Astrocyte (in vitro differentiated cells and primary cell): ENCODE data around the gene CTBP1. TPM values are rescaled to one million over a fixed set of nuclear protein-coding genes. Genes with fewer than 3 reads are reported as not detected.
A peak's percentile ranks its signal among the peaks of the same experiment; 100 is the strongest.

Source experiments
- DNase-seq: peaks from one replicate; pipeline ENCODE4 v3.0.0-alpha.2; 2010; ENCODE audit warnings: low read depth
- FAIRE-seq: peaks from 2 replicates; lab custom pipeline; 2011; peaks lifted over from hg19 to GRCh38; lab: Jason Lieb, UNC
- H2AFZ ChIP-seq: 2 replicates; pipeline ENCODE4 v1.6.0; 2012; ENCODE audit warnings: low read depth, low read length, inconsistent platforms
- H3K27ac ChIP-seq: 2 replicates; pipeline ENCODE4 v1.5.1; 2011; ENCODE audit warnings: low read depth, low read length, inconsistent platforms
- H3K27me3 ChIP-seq: 2 replicates; pipeline ENCODE4 v1.6.0; 2011; ENCODE audit warnings: low read length, inconsistent platforms; ENCODE audit not compliant: insufficient read depth
- H3K36me3 ChIP-seq: 2 replicates; pipeline ENCODE4 v1.5.1; 2011; ENCODE audit warnings: low read length, inconsistent platforms; ENCODE audit not compliant: insufficient read depth
- H3K4me1 ChIP-seq: 2 replicates; pipeline ENCODE4 v1.5.1; 2011; ENCODE audit warnings: low read length, inconsistent platforms; ENCODE audit not compliant: insufficient read depth
- H3K4me2 ChIP-seq: 2 replicates; pipeline ENCODE4 v1.6.0; 2012; ENCODE audit warnings: low read length, inconsistent platforms
- H3K4me3 ChIP-seq: 2 replicates; pipeline ENCODE4 v1.5.1; 2011; ENCODE audit warnings: low read depth, mild to moderate bottlenecking, low read length, inconsistent platforms; ENCODE audit not compliant: insufficient read depth
- H3K79me2 ChIP-seq: 2 replicates; pipeline ENCODE4 v1.6.0; 2012; ENCODE audit warnings: mild to moderate bottlenecking, low read length, inconsistent platforms; ENCODE audit not compliant: insufficient read depth
- H3K9ac ChIP-seq: 2 replicates; pipeline ENCODE4 v1.6.0; 2012; ENCODE audit warnings: mild to moderate bottlenecking, low read length, inconsistent platforms
- H3K9me3 ChIP-seq: 2 replicates; pipeline ENCODE4 v1.5.1; 2012; ENCODE audit warnings: low read depth, mild to moderate bottlenecking, low read length, inconsistent platforms; ENCODE audit not compliant: insufficient read depth
- H4K20me1 ChIP-seq: 2 replicates; pipeline ENCODE4 v1.6.0; 2012; ENCODE audit warnings: low read length, inconsistent platforms; ENCODE audit not compliant: insufficient read depth
- H3K27ac Mint-ChIP-seq: one replicate; pipeline ENCODE4 v1.8.0; 2021; ENCODE audit warnings: mild to moderate bottlenecking, mixed read lengths; ENCODE audit not compliant: unreplicated experiment
- H3K27me3 Mint-ChIP-seq: one replicate; pipeline ENCODE4 v1.8.0; 2021; ENCODE audit warnings: low read depth, mixed read lengths; ENCODE audit not compliant: unreplicated experiment
- H3K36me3 Mint-ChIP-seq: one replicate; pipeline ENCODE4 v1.8.0; 2021; ENCODE audit warnings: low read depth, mixed read lengths; ENCODE audit not compliant: unreplicated experiment
- H3K4me1 Mint-ChIP-seq: one replicate; pipeline ENCODE4 v1.8.0; 2021; ENCODE audit warnings: low read depth, mixed read lengths; ENCODE audit not compliant: unreplicated experiment
- H3K4me3 Mint-ChIP-seq: one replicate; pipeline ENCODE4 v1.8.0; 2021; ENCODE audit warnings: mild to moderate bottlenecking, moderate library complexity, mixed read lengths; ENCODE audit not compliant: unreplicated experiment
- H3K9me3 Mint-ChIP-seq: one replicate; pipeline ENCODE4 v1.8.0; 2021; ENCODE audit warnings: mild to moderate bottlenecking, mixed read lengths; ENCODE audit not compliant: unreplicated experiment
- EZH2 ChIP-seq: IDR thresholded peaks from 2 replicates; pipeline ENCODE4 v1.6.1; 2012; ENCODE audit warnings: mild to moderate bottlenecking, low read length, inconsistent platforms; ENCODE audit not compliant: insufficient read depth
- total RNA-seq: library from RNA; stranded (reverse); gene quantifications from 2 replicates; pipeline ENCODE4 v1.2.1, GENCODE V29; 2021
- TF ChIP-seq, protein P1 (sequence below): IDR thresholded peaks from 2 replicates; pipeline ENCODE4 v1.5.1; 2011; ENCODE audit warnings: low read depth, mild to moderate bottlenecking, inconsistent platforms, low read length, moderate library complexity; ENCODE audit not compliant: insufficient read depth

Gene CTBP1
- total RNA-seq, 1 donor from 2014 or later, result 136 TPM

DNA sequence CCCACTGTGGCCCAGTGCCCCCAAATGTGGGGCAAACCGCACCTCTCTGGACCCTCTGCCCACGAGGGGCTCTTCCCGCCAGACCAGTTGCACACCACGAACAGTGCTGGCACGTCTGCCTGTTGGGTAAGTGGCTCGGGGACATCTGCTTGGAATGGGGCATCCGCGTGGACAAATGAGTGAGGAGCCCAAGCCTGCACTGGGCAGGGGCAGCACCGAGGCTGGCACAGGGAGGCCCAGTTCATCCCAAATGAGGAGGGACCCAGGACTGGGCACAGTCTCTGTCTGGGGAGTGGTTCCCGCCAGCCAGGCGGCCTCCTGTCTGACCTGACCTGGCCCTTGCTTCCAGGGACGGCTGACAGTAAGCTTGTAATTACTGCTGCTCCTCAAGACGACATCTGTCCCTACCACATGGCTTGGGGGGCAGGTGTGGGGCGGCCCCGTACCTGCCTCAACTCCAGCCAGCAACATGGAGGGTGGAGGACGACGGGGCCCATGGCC lies 79.7 kb downstream of the CTBP1 start:
- peaks cover 7% of the 10 kb centered on the region for H3K4me1 ChIP-seq
- Mint-ChIP-seq H3K27ac (no peak overlapping the region), H3K9me3 (peaks cover 2% of the 10 kb centered on the region), H3K27me3 (peaks cover 36% of the 10 kb centered on the region), H3K36me3 (peaks cover 7% of the 10 kb centered on the region), H3K4me3 (no peak overlapping the region), H3K4me1 (peaks cover 3% of the 10 kb centered on the region)
- no peak for DNase-seq
- no peak for FAIRE-seq
- no peaks in the 10 kb centered on the region for H3K79me2 ChIP-seq
- TF ChIP-seq, protein P1, sequence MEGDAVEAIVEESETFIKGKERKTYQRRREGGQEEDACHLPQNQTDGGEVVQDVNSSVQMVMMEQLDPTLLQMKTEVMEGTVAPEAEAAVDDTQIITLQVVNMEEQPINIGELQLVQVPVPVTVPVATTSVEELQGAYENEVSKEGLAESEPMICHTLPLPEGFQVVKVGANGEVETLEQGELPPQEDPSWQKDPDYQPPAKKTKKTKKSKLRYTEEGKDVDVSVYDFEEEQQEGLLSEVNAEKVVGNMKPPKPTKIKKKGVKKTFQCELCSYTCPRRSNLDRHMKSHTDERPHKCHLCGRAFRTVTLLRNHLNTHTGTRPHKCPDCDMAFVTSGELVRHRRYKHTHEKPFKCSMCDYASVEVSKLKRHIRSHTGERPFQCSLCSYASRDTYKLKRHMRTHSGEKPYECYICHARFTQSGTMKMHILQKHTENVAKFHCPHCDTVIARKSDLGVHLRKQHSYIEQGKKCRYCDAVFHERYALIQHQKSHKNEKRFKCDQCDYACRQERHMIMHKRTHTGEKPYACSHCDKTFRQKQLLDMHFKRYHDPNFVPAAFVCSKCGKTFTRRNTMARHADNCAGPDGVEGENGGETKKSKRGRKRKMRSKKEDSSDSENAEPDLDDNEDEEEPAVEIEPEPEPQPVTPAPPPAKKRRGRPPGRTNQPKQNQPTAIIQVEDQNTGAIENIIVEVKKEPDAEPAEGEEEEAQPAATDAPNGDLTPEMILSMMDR, result no peak
- no peak for TF ChIP-seq EZH2
- H4K20me1 ChIP-seq, result peaks cover 5% of the 10 kb centered on the region
- no peak overlapping the region for H3K4me3 ChIP-seq
- no peak overlapping the region for H3K27ac ChIP-seq
- H3K9me3 ChIP-seq, result no peaks in the 10 kb centered on the region
- peaks cover 24% of the 10 kb centered on the region for H3K27me3 ChIP-seq
- H3K36me3 ChIP-seq, result no peaks in the 10 kb centered on the region
- no peak overlapping the region for H3K9ac ChIP-seq
- H2AFZ ChIP-seq, result no peak overlapping the region
- no peak overlapping the region for H3K4me2 ChIP-seq

DNA sequence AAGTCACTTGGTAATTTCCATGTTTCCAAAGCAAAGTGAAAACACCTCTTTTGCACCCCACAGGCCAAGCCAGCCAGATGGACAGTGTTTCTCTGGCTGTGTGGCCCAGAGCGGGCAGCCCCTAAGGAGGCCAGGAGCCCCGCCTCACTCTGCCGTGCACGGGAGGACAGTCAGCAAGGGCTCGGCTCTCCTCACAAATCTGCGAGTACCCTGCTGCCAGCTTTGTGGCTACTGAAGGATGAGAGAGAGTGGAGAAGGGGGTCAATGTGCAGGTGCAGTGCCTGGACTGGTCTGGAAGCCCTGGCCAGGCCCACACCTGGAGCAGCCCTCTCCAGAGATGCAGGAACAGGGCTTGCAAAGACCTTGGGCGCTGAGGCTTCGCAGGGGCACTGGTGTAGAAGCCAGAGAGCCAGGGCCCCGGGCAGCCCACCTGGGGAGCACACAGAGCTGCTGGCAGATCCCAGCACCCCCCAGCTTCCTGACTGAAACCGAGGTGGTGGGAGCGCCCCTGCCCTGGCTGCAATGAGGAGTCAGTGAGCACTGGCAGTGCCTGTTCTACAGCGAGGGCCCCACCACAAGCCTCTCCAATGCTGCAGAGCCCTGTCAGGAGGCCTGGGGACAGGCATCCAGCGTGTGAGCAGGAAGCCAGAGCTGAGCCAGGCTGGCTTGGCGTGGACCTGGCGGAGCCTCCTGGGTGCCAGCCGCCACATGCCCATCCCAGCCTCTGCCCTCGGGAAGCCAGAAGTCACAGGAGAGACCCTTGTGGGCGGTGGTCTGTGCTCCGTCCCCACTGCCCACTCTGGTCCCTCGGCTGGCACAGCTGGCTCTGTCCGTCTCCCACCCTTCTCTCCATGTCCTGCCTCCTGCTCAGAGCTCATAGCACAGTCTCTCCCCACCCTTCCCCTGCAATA lies 80.5 kb downstream of the CTBP1 start:
- FAIRE-seq (no peak), DNase-seq (no peak)
- TF ChIP-seq, protein P1, result no peak
- TF ChIP-seq EZH2, result peak; percentile 17
- no peaks in the 10 kb centered on the region for H3K36me3 ChIP-seq
- no peak overlapping the region for H3K4me3 ChIP-seq
- peaks cover 3% of the 10 kb centered on the region for H3K4me1 Mint-ChIP-seq
- H3K79me2 ChIP-seq, result no peaks in the 10 kb centered on the region
- peaks cover 9% of the 10 kb centered on the region for H3K36me3 Mint-ChIP-seq
- H3K27me3 ChIP-seq, result peaks cover 24% of the 10 kb centered on the region
- H3K27ac ChIP-seq, result no peak overlapping the region
- peaks cover 7% of the 10 kb centered on the region for H3K4me1 ChIP-seq
- H4K20me1 ChIP-seq, result peaks cover 5% of the 10 kb centered on the region
- peaks cover 31% of the 10 kb centered on the region for H3K27me3 Mint-ChIP-seq
- peak overlapping the region; percentile 18 for H3K27ac Mint-ChIP-seq
- peak overlapping the region; percentile 87 for H3K4me2 ChIP-seq
- peaks cover 2% of the 10 kb centered on the region for H3K9me3 Mint-ChIP-seq
- no peaks in the 10 kb centered on the region for H3K9me3 ChIP-seq
- H3K9ac ChIP-seq, result peak overlapping the region; percentile 76
- H3K4me3 Mint-ChIP-seq, result no peak overlapping the region
- peak overlapping the region; percentile 78 for H2AFZ ChIP-seq
